ENCODE measurements around the gene KRT80. TPM values are rescaled to one million over a fixed set of nuclear protein-coding genes. Genes with fewer than 3 reads are reported as not detected.

The KRT80 gene
- total and polyA plus RNA-seq, 2 experiments from 2014 or later = not detected

DNA sequence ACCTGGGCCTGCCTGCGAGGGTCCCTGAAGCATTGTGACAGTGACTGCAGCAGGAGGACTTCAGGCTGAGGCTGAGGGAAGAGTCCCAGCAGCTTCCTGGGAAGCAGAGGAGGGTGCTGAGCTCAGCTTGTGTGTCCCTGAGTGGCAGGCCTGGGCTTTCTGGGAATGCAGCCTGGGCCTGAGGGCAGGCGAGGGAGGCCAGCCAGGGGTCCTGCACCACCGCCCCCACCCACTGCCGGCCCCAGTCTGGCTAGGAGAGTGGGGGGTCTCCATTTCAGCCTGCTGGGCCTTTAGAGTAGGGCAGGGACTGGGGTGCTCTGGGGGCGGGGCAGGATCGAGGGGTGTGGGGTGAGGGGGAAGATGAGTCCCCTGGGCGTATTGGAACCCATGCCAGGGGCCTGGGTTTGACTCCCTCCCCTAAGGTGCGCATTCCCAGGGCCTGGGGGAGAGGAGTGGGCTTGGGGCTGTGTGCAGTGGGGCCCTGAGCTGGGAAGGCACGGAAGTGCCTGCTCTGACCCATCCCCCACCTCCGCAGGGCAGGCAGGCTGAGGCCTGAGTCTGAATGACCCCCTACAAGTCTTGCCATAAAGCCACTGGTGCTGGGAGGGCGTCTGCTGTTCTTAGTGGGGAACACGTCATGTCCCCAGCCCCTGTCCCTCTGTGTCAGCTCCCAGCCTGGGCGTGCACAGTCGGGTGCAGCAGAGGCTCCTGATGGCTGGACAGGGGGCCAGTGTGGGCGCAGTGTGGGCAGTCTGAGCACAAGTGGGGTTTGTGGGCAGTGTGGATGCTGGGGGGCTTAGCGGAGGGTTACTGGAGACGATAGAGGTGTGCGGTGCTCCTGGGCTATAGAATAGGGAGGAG is 46.4 kb downstream of the KRT80 start (continued):
- TF ChIP-seq, protein P1, sequence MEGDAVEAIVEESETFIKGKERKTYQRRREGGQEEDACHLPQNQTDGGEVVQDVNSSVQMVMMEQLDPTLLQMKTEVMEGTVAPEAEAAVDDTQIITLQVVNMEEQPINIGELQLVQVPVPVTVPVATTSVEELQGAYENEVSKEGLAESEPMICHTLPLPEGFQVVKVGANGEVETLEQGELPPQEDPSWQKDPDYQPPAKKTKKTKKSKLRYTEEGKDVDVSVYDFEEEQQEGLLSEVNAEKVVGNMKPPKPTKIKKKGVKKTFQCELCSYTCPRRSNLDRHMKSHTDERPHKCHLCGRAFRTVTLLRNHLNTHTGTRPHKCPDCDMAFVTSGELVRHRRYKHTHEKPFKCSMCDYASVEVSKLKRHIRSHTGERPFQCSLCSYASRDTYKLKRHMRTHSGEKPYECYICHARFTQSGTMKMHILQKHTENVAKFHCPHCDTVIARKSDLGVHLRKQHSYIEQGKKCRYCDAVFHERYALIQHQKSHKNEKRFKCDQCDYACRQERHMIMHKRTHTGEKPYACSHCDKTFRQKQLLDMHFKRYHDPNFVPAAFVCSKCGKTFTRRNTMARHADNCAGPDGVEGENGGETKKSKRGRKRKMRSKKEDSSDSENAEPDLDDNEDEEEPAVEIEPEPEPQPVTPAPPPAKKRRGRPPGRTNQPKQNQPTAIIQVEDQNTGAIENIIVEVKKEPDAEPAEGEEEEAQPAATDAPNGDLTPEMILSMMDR (conservative IDR thresholded peaks at IDR 0.05; ENCODE audit: low read depth in 2 of 2) = no peak
- no peak for TF ChIP-seq NANOG (IDR thresholded peaks at IDR 0.05; ENCODE audit: borderline replicate concordance)
- no peak for TF ChIP-seq EZH2phosphoT487 (IDR thresholded peaks at IDR 0.05; ENCODE audit: unreplicated experiment)
- TF ChIP-seq ZNF114 (CRISPR knock-in tag; IDR thresholded peaks at IDR 0.05) = no peak
- TF ChIP-seq ZNF331 (CRISPR knock-in tag; IDR thresholded peaks at IDR 0.05; ENCODE audit: low read depth) = no peak
- TF ChIP-seq POLR2AphosphoS5 (IDR thresholded peaks at IDR 0.05; ENCODE audit: low read depth) = no peak
- no peak for TF ChIP-seq STAT1 (IDR thresholded peaks at IDR 0.05; ENCODE audit: unreplicated experiment)
- no peak for TF ChIP-seq EZH2 (IDR thresholded peaks at IDR 0.05; ENCODE audit: low read depth, unreplicated experiment)

DNA sequence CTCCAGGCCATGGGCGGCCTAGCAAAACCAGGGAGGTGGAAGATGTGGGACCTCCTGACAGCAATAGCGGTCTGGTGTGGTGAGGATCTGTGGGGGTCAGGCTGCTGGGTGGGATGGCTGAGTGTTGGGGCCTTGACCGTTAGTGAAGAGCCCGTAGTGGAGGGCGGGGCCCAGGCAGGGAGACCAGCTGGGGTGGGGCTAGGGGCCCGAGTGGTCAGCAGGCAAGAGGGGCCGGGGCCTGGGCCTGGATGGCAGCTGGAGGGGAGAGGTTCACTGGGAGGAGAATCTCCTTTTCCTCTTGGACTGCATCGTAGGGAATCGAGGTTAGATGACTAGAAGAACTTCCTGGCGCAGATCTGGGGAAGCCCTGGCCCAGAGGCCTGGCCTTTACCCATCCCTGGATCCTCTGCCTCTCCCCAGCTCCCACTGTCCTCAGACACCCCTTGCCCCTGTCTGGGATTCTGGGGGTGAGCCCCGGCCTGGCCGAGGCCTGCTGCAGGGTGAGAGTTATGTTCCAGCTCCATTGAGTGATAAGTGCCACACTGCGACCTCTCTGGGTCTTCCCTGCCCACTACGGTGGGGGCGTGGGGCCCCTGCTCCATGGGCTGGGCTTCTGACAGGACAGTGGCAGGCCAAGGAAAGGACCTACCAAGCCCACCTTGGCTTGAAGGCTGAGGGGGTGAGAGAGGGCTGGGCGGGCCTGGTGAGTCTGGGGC is 47.1 kb downstream of the KRT80 start:
- Histone ChIP-seq H4K20me1 (replicated peaks; ENCODE audit: insufficient read depth) (no peaks in the 10 kb centered on the region), H2AFZ (no peak overlapping the region), H3K27ac (ENCODE audit: low read depth) (no peak overlapping the region), H3K4me2 (no peak overlapping the region), H3K79me2 (replicated peaks; ENCODE audit: insufficient read depth) (no peaks in the 10 kb centered on the region), H3K27me3 (ENCODE audit: insufficient read depth) (no peaks in the 10 kb centered on the region), H3K4me1 (ENCODE audit: insufficient read depth) (peaks cover 4% of the 10 kb centered on the region; the same call in 1 of the 2 replicates), H3F3A (replicated peaks; ENCODE audit: low read depth) (no peaks in the 10 kb centered on the region), H3K9me2 (ENCODE audit: insufficient read depth) (no peaks in the 10 kb centered on the region), H3K36me3 (ENCODE audit: insufficient read depth) (no peaks in the 10 kb centered on the region), H3K4me3 (no peak overlapping the region)
- DNase-seq (ENCODE audit: low spot score) = no peak
- peaks cover 41% of the 10 kb centered on the region for H3K4me1 Mint-ChIP-seq
- no peak overlapping the region for H3K4me3 Mint-ChIP-seq
- ATAC-seq = no peak
- H3K9me3 Mint-ChIP-seq = no peaks in the 10 kb centered on the region
- peaks cover 12% of the 10 kb centered on the region for H3K27me3 Mint-ChIP-seq (ENCODE audit: insufficient read depth, low read depth, poor library complexity)
- no peak overlapping the region for H3K27ac Mint-ChIP-seq
- no peaks in the 10 kb centered on the region for H3K36me3 Mint-ChIP-seq (ENCODE audit: low read depth)
- TF ChIP-seq ZNF331 (CRISPR knock-in tag; IDR thresholded peaks at IDR 0.05; ENCODE audit: low read depth) = no peak
- no peak for TF ChIP-seq NANOG (IDR thresholded peaks at IDR 0.05; ENCODE audit: borderline replicate concordance)
- no peak for TF ChIP-seq JUNB (IDR thresholded peaks at IDR 0.05; ENCODE audit: unreplicated experiment)
- no peak for TF ChIP-seq EZH2phosphoT487 (IDR thresholded peaks at IDR 0.05; ENCODE audit: unreplicated experiment)
- TF ChIP-seq, protein P1 (conservative IDR thresholded peaks at IDR 0.05; ENCODE audit: low read depth in 2 of 2) = no peak
- no peak for TF ChIP-seq EZH2 (IDR thresholded peaks at IDR 0.05; ENCODE audit: low read depth, unreplicated experiment)
- TF ChIP-seq, protein P2, sequence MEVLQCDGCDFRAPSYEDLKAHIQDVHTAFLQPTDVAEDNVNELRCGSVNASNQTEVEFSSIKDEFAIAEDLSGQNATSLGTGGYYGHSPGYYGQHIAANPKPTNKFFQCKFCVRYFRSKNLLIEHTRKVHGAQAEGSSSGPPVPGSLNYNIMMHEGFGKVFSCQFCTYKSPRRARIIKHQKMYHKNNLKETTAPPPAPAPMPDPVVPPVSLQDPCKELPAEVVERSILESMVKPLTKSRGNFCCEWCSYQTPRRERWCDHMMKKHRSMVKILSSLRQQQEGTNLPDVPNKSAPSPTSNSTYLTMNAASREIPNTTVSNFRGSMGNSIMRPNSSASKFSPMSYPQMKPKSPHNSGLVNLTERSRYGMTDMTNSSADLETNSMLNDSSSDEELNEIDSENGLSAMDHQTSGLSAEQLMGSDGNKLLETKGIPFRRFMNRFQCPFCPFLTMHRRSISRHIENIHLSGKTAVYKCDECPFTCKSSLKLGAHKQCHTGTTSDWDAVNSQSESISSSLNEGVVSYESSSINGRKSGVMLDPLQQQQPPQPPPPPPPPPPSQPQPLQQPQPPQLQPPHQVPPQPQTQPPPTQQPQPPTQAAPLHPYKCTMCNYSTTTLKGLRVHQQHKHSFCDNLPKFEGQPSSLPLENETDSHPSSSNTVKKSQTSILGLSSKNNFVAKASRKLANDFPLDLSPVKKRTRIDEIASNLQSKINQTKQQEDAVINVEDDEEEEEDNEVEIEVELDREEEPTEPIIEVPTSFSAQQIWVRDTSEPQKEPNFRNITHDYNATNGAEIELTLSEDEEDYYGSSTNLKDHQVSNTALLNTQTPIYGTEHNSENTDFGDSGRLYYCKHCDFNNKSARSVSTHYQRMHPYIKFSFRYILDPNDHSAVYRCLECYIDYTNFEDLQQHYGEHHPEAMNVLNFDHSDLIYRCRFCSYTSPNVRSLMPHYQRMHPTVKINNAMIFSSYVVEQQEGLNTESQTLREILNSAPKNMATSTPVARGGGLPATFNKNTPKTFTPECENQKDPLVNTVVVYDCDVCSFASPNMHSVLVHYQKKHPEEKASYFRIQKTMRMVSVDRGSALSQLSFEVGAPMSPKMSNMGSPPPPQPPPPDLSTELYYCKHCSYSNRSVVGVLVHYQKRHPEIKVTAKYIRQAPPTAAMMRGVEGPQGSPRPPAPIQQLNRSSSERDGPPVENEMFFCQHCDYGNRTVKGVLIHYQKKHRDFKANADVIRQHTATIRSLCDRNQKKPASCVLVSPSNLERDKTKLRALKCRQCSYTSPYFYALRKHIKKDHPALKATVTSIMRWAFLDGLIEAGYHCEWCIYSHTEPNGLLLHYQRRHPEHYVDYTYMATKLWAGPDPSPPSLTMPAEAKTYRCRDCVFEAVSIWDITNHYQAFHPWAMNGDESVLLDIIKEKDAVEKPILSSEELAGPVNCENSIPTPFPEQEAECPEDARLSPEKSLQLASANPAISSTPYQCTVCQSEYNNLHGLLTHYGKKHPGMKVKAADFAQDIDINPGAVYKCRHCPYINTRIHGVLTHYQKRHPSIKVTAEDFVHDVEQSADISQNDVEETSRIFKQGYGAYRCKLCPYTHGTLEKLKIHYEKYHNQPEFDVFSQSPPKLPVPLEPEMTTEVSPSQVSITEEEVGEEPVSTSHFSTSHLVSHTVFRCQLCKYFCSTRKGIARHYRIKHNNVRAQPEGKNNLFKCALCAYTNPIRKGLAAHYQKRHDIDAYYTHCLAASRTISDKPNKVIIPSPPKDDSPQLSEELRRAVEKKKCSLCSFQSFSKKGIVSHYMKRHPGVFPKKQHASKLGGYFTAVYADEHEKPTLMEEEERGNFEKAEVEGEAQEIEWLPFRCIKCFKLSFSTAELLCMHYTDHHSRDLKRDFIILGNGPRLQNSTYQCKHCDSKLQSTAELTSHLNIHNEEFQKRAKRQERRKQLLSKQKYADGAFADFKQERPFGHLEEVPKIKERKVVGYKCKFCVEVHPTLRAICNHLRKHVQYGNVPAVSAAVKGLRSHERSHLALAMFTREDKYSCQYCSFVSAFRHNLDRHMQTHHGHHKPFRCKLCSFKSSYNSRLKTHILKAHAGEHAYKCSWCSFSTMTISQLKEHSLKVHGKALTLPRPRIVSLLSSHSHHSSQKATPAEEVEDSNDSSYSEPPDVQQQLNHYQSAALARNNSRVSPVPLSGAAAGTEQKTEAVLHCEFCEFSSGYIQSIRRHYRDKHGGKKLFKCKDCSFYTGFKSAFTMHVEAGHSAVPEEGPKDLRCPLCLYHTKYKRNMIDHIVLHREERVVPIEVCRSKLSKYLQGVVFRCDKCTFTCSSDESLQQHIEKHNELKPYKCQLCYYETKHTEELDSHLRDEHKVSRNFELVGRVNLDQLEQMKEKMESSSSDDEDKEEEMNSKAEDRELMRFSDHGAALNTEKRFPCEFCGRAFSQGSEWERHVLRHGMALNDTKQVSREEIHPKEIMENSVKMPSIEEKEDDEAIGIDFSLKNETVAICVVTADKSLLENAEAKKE (CRISPR knock-in tag; IDR thresholded peaks at IDR 0.05) = no peak
- TF ChIP-seq ZNF114 (CRISPR knock-in tag; IDR thresholded peaks at IDR 0.05) = no peak
- no peak for TF ChIP-seq CREB1 (CRISPR knock-in tag; IDR thresholded peaks at IDR 0.05; ENCODE audit: low read depth)
- no peak for TF ChIP-seq STAT1 (IDR thresholded peaks at IDR 0.05; ENCODE audit: unreplicated experiment)
- no peak for TF ChIP-seq POLR2AphosphoS5 (IDR thresholded peaks at IDR 0.05; ENCODE audit: low read depth)

Data from GM23338 (cell line).